Measurements from ENCODE around the gene SMARCB1.

DNA sequence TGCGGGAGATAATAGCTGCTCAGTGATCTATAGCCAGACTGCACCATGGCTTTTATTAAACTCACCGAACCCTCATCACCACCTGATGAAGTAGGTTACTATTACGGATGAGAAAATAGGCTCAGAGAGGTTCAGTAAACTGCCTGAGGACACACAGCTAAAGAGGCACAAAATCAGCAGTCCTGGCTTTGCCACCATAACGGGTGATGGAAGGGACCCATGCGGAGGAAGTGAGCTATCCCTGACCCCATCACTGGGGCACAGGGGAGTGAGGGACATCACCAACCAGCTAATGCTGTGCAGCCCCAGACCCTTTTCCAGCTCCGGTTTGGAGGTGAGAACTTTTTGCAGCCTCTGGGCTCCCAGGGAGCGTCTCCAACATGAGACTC is 59.3 kb downstream of the SMARCB1 start:
- TF ChIP-seq, protein P1, sequence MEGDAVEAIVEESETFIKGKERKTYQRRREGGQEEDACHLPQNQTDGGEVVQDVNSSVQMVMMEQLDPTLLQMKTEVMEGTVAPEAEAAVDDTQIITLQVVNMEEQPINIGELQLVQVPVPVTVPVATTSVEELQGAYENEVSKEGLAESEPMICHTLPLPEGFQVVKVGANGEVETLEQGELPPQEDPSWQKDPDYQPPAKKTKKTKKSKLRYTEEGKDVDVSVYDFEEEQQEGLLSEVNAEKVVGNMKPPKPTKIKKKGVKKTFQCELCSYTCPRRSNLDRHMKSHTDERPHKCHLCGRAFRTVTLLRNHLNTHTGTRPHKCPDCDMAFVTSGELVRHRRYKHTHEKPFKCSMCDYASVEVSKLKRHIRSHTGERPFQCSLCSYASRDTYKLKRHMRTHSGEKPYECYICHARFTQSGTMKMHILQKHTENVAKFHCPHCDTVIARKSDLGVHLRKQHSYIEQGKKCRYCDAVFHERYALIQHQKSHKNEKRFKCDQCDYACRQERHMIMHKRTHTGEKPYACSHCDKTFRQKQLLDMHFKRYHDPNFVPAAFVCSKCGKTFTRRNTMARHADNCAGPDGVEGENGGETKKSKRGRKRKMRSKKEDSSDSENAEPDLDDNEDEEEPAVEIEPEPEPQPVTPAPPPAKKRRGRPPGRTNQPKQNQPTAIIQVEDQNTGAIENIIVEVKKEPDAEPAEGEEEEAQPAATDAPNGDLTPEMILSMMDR (IDR thresholded peaks at IDR 0.05; ENCODE audit: low read depth, low read length), result no peak
- no peak for TF ChIP-seq POLR2A (IDR thresholded peaks at IDR 0.05; ENCODE audit: extremely low read depth, insufficient read length)
- TF ChIP-seq MYC (IDR thresholded peaks at IDR 0.05; ENCODE audit: low read depth, low read length), result no peak
- TF ChIP-seq, protein P2, sequence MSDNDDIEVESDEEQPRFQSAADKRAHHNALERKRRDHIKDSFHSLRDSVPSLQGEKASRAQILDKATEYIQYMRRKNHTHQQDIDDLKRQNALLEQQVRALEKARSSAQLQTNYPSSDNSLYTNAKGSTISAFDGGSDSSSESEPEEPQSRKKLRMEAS (IDR thresholded peaks at IDR 0.05; ENCODE audit: low read depth, low read length), result no peak
